ENCODE results near the gene TUBA4A. TPM values are rescaled to one million over a fixed set of nuclear protein-coding genes. Genes with fewer than 3 reads are reported as not detected.

The TUBA4A gene
- total RNA-seq, 1 donor from 2014 or later = not detected

DNA sequence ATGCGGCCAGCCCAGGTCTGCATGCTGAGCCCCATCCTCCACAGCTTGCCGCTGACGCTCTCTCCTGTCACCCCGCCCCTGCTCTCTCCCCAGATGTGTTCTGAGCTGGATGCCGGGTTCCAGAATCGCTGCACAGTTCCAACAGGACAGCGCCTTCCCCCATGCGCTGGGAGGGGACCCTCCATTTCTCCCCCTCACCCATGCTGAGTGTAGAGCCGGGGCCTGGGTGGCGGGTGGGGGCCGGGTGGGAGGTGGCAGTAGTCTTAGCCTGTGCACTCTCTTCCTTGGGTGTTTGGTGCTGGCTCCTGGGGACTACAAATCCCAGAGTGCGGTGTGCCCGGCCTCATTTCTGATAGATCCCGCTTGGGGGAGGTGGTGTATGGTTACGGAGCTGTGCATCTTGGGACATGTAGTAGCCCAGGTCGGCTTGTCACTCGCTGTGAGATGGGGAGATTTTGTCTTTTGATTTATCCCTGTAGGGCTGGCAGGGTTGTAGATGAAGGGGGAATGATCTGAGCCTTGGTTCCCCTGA lies 32.2 kb upstream of the TUBA4A start:
- Histone ChIP-seq H2AFZ (replicated peaks) (no peak overlapping the region), H3F3A (ENCODE audit: low read depth) (no peaks in the 10 kb centered on the region), H3K4me1 (peaks cover 5% of the 10 kb centered on the region), H3K4me3 (no peak overlapping the region), H3K79me2 (ENCODE audit: low read depth) (no peaks in the 10 kb centered on the region), H4K20me1 (ENCODE audit: low read depth) (no peaks in the 10 kb centered on the region), H3K27me3 (no peaks in the 10 kb centered on the region), H3K9ac (no peak overlapping the region), H3K9me3 (ENCODE audit: low read depth) (no peaks in the 10 kb centered on the region), H3K36me3 (no peaks in the 10 kb centered on the region), H3K27ac (no peak overlapping the region), H3K4me2 (no peak overlapping the region)
- no peak for TF ChIP-seq EZH2phosphoT487 (IDR thresholded peaks at IDR 0.05)
- TF ChIP-seq CTCF (IDR thresholded peaks at IDR 0.05) = no peak
- no peak for TF ChIP-seq EZH2 (IDR thresholded peaks at IDR 0.05)
- H3K4me3 Mint-ChIP-seq = peak overlapping the region; percentile 22
- H3K27me3 Mint-ChIP-seq (ENCODE audit: insufficient read depth, low read depth) = peaks cover 9% of the 10 kb centered on the region
- DNase-seq (ENCODE audit: low spot score) = peak; percentile 84
- peak overlapping the region; percentile 18 for H3K27ac Mint-ChIP-seq
- peaks cover 11% of the 10 kb centered on the region for H3K4me1 Mint-ChIP-seq
- H3K9me3 Mint-ChIP-seq = no peaks in the 10 kb centered on the region
- H3K36me3 Mint-ChIP-seq = peaks cover 7% of the 10 kb centered on the region

GRCh38 chr2:219285373-219285735 lies 31.6 kb upstream of the TUBA4A start:
- Histone ChIP-seq H3K27ac (no peak overlapping the region), H3K9me3 (ENCODE audit: low read depth) (no peaks in the 10 kb centered on the region), H3F3A (ENCODE audit: low read depth) (no peaks in the 10 kb centered on the region), H4K20me1 (ENCODE audit: low read depth) (no peaks in the 10 kb centered on the region), H3K4me3 (no peak overlapping the region), H3K9ac (no peak overlapping the region), H3K36me3 (no peaks in the 10 kb centered on the region), H3K4me1 (peaks cover 5% of the 10 kb centered on the region), H3K79me2 (ENCODE audit: low read depth) (no peaks in the 10 kb centered on the region), H3K27me3 (no peaks in the 10 kb centered on the region), H3K4me2 (no peak overlapping the region), H2AFZ (replicated peaks) (no peak overlapping the region)
- Mint-ChIP-seq H3K9me3 (no peaks in the 10 kb centered on the region), H3K4me3 (no peak overlapping the region), H3K36me3 (peaks cover 7% of the 10 kb centered on the region), H3K27ac (peak overlapping the region; percentile 48), H3K4me1 (peaks cover 13% of the 10 kb centered on the region), H3K27me3 (ENCODE audit: insufficient read depth, low read depth) (peaks cover 9% of the 10 kb centered on the region)
- no peak for TF ChIP-seq EZH2 (IDR thresholded peaks at IDR 0.05)
- no peak for TF ChIP-seq CTCF (IDR thresholded peaks at IDR 0.05)
- no peak for TF ChIP-seq EZH2phosphoT487 (IDR thresholded peaks at IDR 0.05)
- no peak for DNase-seq (ENCODE audit: low spot score)

DNA sequence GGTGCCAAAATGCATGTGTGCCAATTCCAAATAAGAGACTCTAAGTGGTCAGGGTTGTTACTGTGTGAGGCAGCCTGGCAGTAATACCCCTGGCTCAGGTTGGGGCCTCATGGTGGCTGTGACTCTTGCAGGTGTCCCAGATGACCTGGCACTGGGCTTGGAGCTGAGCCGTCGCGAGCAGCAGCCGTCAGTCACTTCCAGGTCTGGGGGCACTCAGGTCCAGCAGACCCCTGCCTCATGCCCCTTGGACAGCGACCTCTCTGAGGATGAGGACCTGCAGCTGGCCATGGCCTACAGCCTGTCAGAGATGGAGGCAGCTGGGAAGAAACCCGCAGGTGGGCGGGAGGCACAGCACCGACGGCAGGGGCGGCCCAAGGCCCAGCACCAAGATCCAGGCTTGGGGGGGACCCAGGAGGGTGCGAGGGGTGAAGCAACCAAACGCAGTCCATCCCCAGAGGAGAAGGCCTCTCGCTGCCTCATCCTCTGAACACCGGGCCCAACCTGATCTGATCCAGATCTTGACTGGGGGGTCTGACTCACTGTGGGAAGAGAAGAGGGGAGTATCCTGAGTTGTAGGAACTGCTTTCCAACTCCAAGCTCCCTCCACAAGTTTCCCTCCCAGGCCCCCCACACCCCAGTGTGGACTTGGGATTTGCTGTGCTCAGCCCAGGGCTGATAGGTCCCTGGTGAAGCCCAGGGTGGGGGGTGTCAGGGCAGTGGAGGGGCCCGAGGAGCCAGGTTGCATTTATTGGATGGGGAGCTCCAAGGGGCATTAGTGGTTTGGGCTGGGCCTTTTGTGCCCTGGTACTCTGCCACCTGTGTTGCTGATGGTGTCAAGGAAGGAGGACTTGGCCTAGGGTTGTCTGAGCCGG lies 31.0 kb upstream of the TUBA4A start:
- Mint-ChIP-seq H3K36me3 (peaks cover 7% of the 10 kb centered on the region), H3K4me3 (no peak overlapping the region), H3K9me3 (no peaks in the 10 kb centered on the region), H3K27me3 (ENCODE audit: insufficient read depth, low read depth) (peaks cover 13% of the 10 kb centered on the region), H3K4me1 (peaks cover 17% of the 10 kb centered on the region), H3K27ac (no peak overlapping the region)
- Histone ChIP-seq H3K4me3 (no peak overlapping the region), H3F3A (ENCODE audit: low read depth) (no peaks in the 10 kb centered on the region), H3K27ac (no peak overlapping the region), H3K9ac (no peak overlapping the region), H3K4me2 (no peak overlapping the region), H3K36me3 (no peaks in the 10 kb centered on the region), H3K9me3 (ENCODE audit: low read depth) (no peaks in the 10 kb centered on the region), H4K20me1 (ENCODE audit: low read depth) (no peaks in the 10 kb centered on the region), H3K4me1 (peaks cover 8% of the 10 kb centered on the region), H2AFZ (replicated peaks) (no peak overlapping the region), H3K79me2 (ENCODE audit: low read depth) (no peaks in the 10 kb centered on the region), H3K27me3 (no peaks in the 10 kb centered on the region)
- DNase-seq (ENCODE audit: low spot score) = no peak
- TF ChIP-seq EZH2phosphoT487 (IDR thresholded peaks at IDR 0.05) (no peak), EZH2 (IDR thresholded peaks at IDR 0.05) (no peak), CTCF (IDR thresholded peaks at IDR 0.05) (no peak)
